ENCODE results near the gene IL27RA. TPM values are rescaled to one million over a fixed set of nuclear protein-coding genes. Genes with fewer than 3 reads are reported as not detected.

Gene IL27RA
- total RNA-seq, 1 experiment from 2014 or later = 14.2 TPM

GRCh38 chr19:13999085-13999484, 32.5 kb upstream of the IL27RA start:
- ChIA-PET CTCF (no interaction called here), POLR2A (ENCODE audit: unreplicated experiment) (no interaction called here)
- H3K4me1 ChIP-seq (ENCODE audit: insufficient read depth, low read length) = no peaks in the 10 kb centered on the region
- H3K9me2 ChIP-seq (replicated peaks; ENCODE audit: low read length) = no peaks in the 10 kb centered on the region
- no peak overlapping the region for H2AFZ ChIP-seq (ENCODE audit: low read length)
- peaks cover 6% of the 10 kb centered on the region; the same call in 1 of the 2 replicates for H3K9me3 ChIP-seq (ENCODE audit: low read length)
- DNase-seq (no peak), ATAC-seq (no peak)
- intact Hi-C loops (cut with micrococcal nuclease) = no loop called here
- BruUV-seq (replicated peaks) = no TSS peak
- peaks cover 17% of the 10 kb centered on the region for H3K36me3 ChIP-seq (ENCODE audit: low read depth, low read length)
- H3K27me3 ChIP-seq (ENCODE audit: low read length) = no peaks in the 10 kb centered on the region
- no peak overlapping the region for H3K9ac ChIP-seq (ENCODE audit: low read length)
- no peaks in the 10 kb centered on the region for H4K20me1 ChIP-seq (ENCODE audit: low read length)
- H3K79me2 ChIP-seq (ENCODE audit: low read length) = peaks cover 25% of the 10 kb centered on the region
- H3F3A ChIP-seq (ENCODE audit: low read length, unreplicated experiment) = no peaks in the 10 kb centered on the region
- H3K27ac ChIP-seq (ENCODE audit: low read length) = no peak overlapping the region
- TF ChIP-seq EZH2phosphoT487 (IDR thresholded peaks at IDR 0.05; ENCODE audit: borderline replicate concordance, low read length) = no peak
- no peak for TF ChIP-seq CTCF (conservative IDR thresholded peaks at IDR 0.05; ENCODE audit: low read depth, low read length)
- TF ChIP-seq EZH2 (IDR thresholded peaks at IDR 0.05; ENCODE audit: low read length, unreplicated experiment) = no peak
- no peak overlapping the region for H3K4me2 ChIP-seq (ENCODE audit: low read length)
- H3K4me3 ChIP-seq (ENCODE audit: low read length) = no peak overlapping the region

GRCh38 chr19:14000691-14001375, 30.7 kb upstream of the IL27RA start:
- no peak overlapping the region for H3K9ac ChIP-seq (ENCODE audit: low read length)
- intact Hi-C loops (cut with micrococcal nuclease) = no loop called here
- no peak overlapping the region for H3K4me2 ChIP-seq (ENCODE audit: low read length)
- 0 out of 2 replicates have a peak, but pooled peaks cover 5% of the 10 kb centered on the region for H3K4me1 ChIP-seq (ENCODE audit: insufficient read depth, low read length)
- peaks cover 7% of the 10 kb centered on the region for H3F3A ChIP-seq (ENCODE audit: low read length, unreplicated experiment)
- ATAC-seq (no peak), DNase-seq (no peak)
- H3K27ac ChIP-seq (ENCODE audit: low read length) = no peak overlapping the region
- H2AFZ ChIP-seq (ENCODE audit: low read length) = no peak overlapping the region
- ChIA-PET POLR2A (ENCODE audit: unreplicated experiment) (no interaction called here), CTCF (no interaction called here)
- H3K27me3 ChIP-seq (ENCODE audit: low read length) = no peaks in the 10 kb centered on the region
- peaks cover 6% of the 10 kb centered on the region; the same call in 1 of the 2 replicates for H3K9me3 ChIP-seq (ENCODE audit: low read length)
- no peak overlapping the region for H3K4me3 ChIP-seq (ENCODE audit: low read length)
- no peaks in the 10 kb centered on the region for H3K9me2 ChIP-seq (replicated peaks; ENCODE audit: low read length)
- peaks cover 17% of the 10 kb centered on the region for H3K36me3 ChIP-seq (ENCODE audit: low read depth, low read length)
- H4K20me1 ChIP-seq (ENCODE audit: low read length) = no peaks in the 10 kb centered on the region
- TF ChIP-seq EZH2 (IDR thresholded peaks at IDR 0.05; ENCODE audit: low read length, unreplicated experiment) (no peak), CTCF (conservative IDR thresholded peaks at IDR 0.05; ENCODE audit: low read depth, low read length) (no peak), EZH2phosphoT487 (IDR thresholded peaks at IDR 0.05; ENCODE audit: borderline replicate concordance, low read length) (no peak)
- peaks cover 39% of the 10 kb centered on the region for H3K79me2 ChIP-seq (ENCODE audit: low read length)
- BruUV-seq (replicated peaks) = no TSS peak

GRCh38 chr19:14002571-14003250, 28.9 kb upstream of the IL27RA start:
- intact Hi-C loops (cut with micrococcal nuclease) = no loop called here
- H3K36me3 ChIP-seq (ENCODE audit: low read depth, low read length) = peaks cover 17% of the 10 kb centered on the region
- ATAC-seq (no peak), DNase-seq (no peak)
- ChIA-PET CTCF (no interaction called here), POLR2A (ENCODE audit: unreplicated experiment) (no interaction called here)
- peaks cover 7% of the 10 kb centered on the region for H3F3A ChIP-seq (ENCODE audit: low read length, unreplicated experiment)
- H3K9me2 ChIP-seq (replicated peaks; ENCODE audit: low read length) = no peaks in the 10 kb centered on the region
- no peak overlapping the region for H2AFZ ChIP-seq (ENCODE audit: low read length)
- H3K9ac ChIP-seq (ENCODE audit: low read length) = no peak overlapping the region
- H3K9me3 ChIP-seq (ENCODE audit: low read length) = peaks cover 6% of the 10 kb centered on the region; the same call in 1 of the 2 replicates
- no peak overlapping the region for H3K4me3 ChIP-seq (ENCODE audit: low read length)
- H3K27ac ChIP-seq (ENCODE audit: low read length) = no peak overlapping the region
- TF ChIP-seq EZH2 (IDR thresholded peaks at IDR 0.05; ENCODE audit: low read length, unreplicated experiment) = no peak
- no TSS peak for BruUV-seq (replicated peaks)
- H4K20me1 ChIP-seq (ENCODE audit: low read length) = no peaks in the 10 kb centered on the region
- no peak overlapping the region for H3K4me2 ChIP-seq (ENCODE audit: low read length)
- H3K79me2 ChIP-seq (ENCODE audit: low read length) = peaks cover 39% of the 10 kb centered on the region
- no peaks in the 10 kb centered on the region for H3K27me3 ChIP-seq (ENCODE audit: low read length)
- H3K4me1 ChIP-seq (ENCODE audit: insufficient read depth, low read length) = peaks cover 8% of the 10 kb centered on the region; the same call in 1 of the 2 replicates
